Measurements from ENCODE around the gene NRG3.
"Not testable (repeated sequence)": the region's sequence is repeated elsewhere in the genome, so short reads cannot be mapped to it uniquely, and the experiment has no call there.

The NRG3 gene

GRCh38 chr10:81963606-81964005 is 88.6 kb downstream of the NRG3 start:
- DNase-seq: no peak

- DNase-seq: no peak
Observed at GRCh38 chr10:81967716-81968115, 92.7 kb downstream of the NRG3 start.

- no peak for DNase-seq
Observed at GRCh38 chr10:81969136-81969535, 94.1 kb downstream of the NRG3 start.

- no peak for DNase-seq
Observed at GRCh38 chr10:81978238-81978637, 103.2 kb downstream of the NRG3 start.

- DNase-seq: no peak
Observed at GRCh38 chr10:81981724-81982123, 106.7 kb downstream of the NRG3 start.

GRCh38 chr10:81984428-81984827 is 109.4 kb downstream of the NRG3 start:
- DNase-seq: no peak

GRCh38 chr10:81995254-81995653 is 120.3 kb downstream of the NRG3 start:
- DNase-seq: no peak

- no peak for DNase-seq
Observed at GRCh38 chr10:81996927-81997326, 121.9 kb downstream of the NRG3 start.

GRCh38 chr10:82020999-82021398 is 146.0 kb downstream of the NRG3 start:
- no peak for DNase-seq

- DNase-seq: no peak
Observed at GRCh38 chr10:82027711-82028110, 152.7 kb downstream of the NRG3 start.

- no peak for DNase-seq
Observed at GRCh38 chr10:82037076-82037475, 162.1 kb downstream of the NRG3 start.

GRCh38 chr10:82038587-82038986 is 163.6 kb downstream of the NRG3 start:
- DNase-seq: no peak

- no peak for DNase-seq
Observed at GRCh38 chr10:82040336-82040735, 165.3 kb downstream of the NRG3 start.

GRCh38 chr10:82041018-82041417 is 166.0 kb downstream of the NRG3 start:
- DNase-seq: no peak

- no peak for DNase-seq
Observed at GRCh38 chr10:82056391-82056790, 181.4 kb downstream of the NRG3 start.

- DNase-seq: not testable (repeated sequence)
Observed at GRCh38 chr10:82067192-82067591, 192.2 kb downstream of the NRG3 start.

GRCh38 chr10:82068501-82068900 is 193.5 kb downstream of the NRG3 start:
- no peak for DNase-seq

GRCh38 chr10:82071231-82071630 is 196.2 kb downstream of the NRG3 start:
- DNase-seq: no peak

- DNase-seq: no peak
Observed at GRCh38 chr10:82072124-82072523, 197.1 kb downstream of the NRG3 start.

- DNase-seq: no peak
Observed at GRCh38 chr10:82075605-82076004, 200.6 kb downstream of the NRG3 start.

GRCh38 chr10:82084496-82084895 is 209.5 kb downstream of the NRG3 start:
- no peak for DNase-seq

- no peak for DNase-seq
Observed at GRCh38 chr10:82084904-82085303, 209.9 kb downstream of the NRG3 start.

GRCh38 chr10:82089327-82089726 is 214.3 kb downstream of the NRG3 start:
- no peak for DNase-seq

- no peak for DNase-seq
Observed at GRCh38 chr10:82091413-82091812, 216.4 kb downstream of the NRG3 start.

GRCh38 chr10:82092111-82092510 is 217.1 kb downstream of the NRG3 start:
- DNase-seq: no peak

- no peak for DNase-seq
Observed at GRCh38 chr10:82124713-82125112, 249.7 kb downstream of the NRG3 start.
